Gastrocnemius medialis (tissue), 4 donors: ENCODE data around the gene ARMC6. TPM values are rescaled to one million over a fixed set of nuclear protein-coding genes. Genes with fewer than 3 reads are reported as not detected.

ENCODE experiments used
- ATAC-seq, 2 donors: fragments of 150-250 bp; one replicate each; pipeline ENCODE4 v1.9.1; 2016
- DNase-seq, 2 donors: peaks; one replicate each; pipeline ENCODE4 v3.0.0-alpha.2; 2019
- H3K27ac ChIP-seq, 4 donors: fragments of 200-600 bp; sonication (generic); 1 replicate in 1 of 4; 2 replicates in 3 of 4; pipeline ENCODE4 v1.5.1; 2016 to 2018; ENCODE audit warnings: mild to moderate bottlenecking in 2 of 4, moderate library complexity in 1 of 4
- H3K27me3 ChIP-seq, 3 donors: fragments of 200-600 bp; sonication (generic) in 2 of 3; 1 replicate in 1 of 3; 2 replicates in 2 of 3; pipeline versions ENCODE4 v1.5.1 to v1.6.0; 2016 to 2019; ENCODE audit warnings: mild to moderate bottlenecking in 1 of 3, moderate library complexity in 1 of 3
- H3K36me3 ChIP-seq, 2 donors: fragments of 200-600 bp; sonication (generic) in 1 of 2; one replicate each; pipeline ENCODE4 v1.5.1; 2017 to 2018
- H3K4me1 ChIP-seq, 2 donors: fragments of 200-600 bp; sonication (generic) in 1 of 2; one replicate each; pipeline ENCODE4 v1.5.1; 2016 to 2017; ENCODE audit warnings: mild to moderate bottlenecking in 2 of 2
- H3K4me3 ChIP-seq, 4 donors: fragments of 200-600 bp; sonication (generic) in 3 of 4; 1 replicate in 1 of 4; 2 replicates in 3 of 4; pipeline ENCODE4 v1.5.1; 2016 to 2019; ENCODE audit warnings: mild to moderate bottlenecking in 2 of 4
- H3K9me3 ChIP-seq, 3 donors: fragments of 200-600 bp; sonication (generic) in 2 of 3; 1 replicate in 1 of 3; 2 replicates in 2 of 3; pipeline ENCODE4 v1.5.1; 2016 to 2019
- POLR2A ChIP-seq, 2 donors: fragments of 450-650 bp; IDR thresholded peaks; one replicate each; pipeline ENCODE4 v1.6.1; 2017; ENCODE audit warnings: antibody characterized with exemption in 2 of 2, mild to moderate bottlenecking in 2 of 2, moderate library complexity in 2 of 2
- in situ Hi-C, 4 donors: fragments of 200-750 bp; cut with MboI; loops; one replicate each; pipeline versions ENCODE4 v1.15.0 to v1.8.0; 2017; ENCODE audit warnings: low sequenced_read_pairs in 4 of 4
- intact Hi-C: fragments of 100-400 bp; cut with DNase I; formaldehyde crosslinking; loops from one replicate; pipeline ENCODE4 v1.15.1; 2023; ENCODE audit warnings: low total_unique reads
- total RNA-seq, 4 donors: library from RNA; depleted of rRNA; stranded (reverse); fragments of >200 nt; gene quantifications; one replicate each; pipeline versions ENCODE4 v1.1.0 to v1.2.3, GENCODE V29; 2016
- TF ChIP-seq, protein P1 (sequence below), 5 experiments: fragments of 450-650 bp in 3 of 5; fragments of 200-600 bp in 2 of 5; sonication (generic) in 2 of 5; IDR thresholded peaks in 4 of 5; conservative IDR thresholded peaks in 1 of 5; 1 replicate in 4 of 5; 2 replicates in 1 of 5; pipeline ENCODE4 v1.5.1; 2016 to 2019; ENCODE audit warnings: antibody characterized with exemption in 5 of 5, mild to moderate bottlenecking in 3 of 5, moderate library complexity in 3 of 5

ARMC6 gene
- total RNA-seq, 4 donors from 2014 or later = 18.2 to 35.7 (median 25.2) TPM

DNA sequence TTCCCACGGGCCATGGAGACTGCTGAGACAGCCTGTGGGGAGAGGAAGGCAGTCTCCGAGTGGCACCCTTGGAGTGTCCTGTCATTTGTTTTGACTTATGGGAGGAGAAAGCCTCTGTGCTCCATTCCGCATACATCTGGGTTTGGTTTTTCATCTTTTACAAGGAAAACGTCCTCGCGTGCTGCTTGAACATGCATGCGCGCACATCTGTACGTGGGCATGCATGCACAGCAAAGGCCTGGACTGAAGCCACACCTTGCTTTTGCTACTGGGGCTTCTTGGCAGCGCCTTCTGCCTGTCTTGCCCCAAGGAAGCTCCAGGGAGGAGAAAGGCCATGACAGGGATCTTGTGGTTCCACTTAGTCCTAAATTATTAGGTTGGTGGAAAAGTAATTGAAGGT, 44.1 kb upstream of the ARMC6 start:
- H3K27ac ChIP-seq = no peak overlapping the region
- DNase-seq (no peak), ATAC-seq (no peak)
- no peak overlapping the region for H3K4me3 ChIP-seq
- no peaks in the 10 kb centered on the region for H3K27me3 ChIP-seq
- H3K9me3 ChIP-seq = no peaks in the 10 kb centered on the region
- in situ Hi-C loops = no loop called here
- TF ChIP-seq POLR2A (IDR thresholded peaks at IDR 0.05) = no peak
- TF ChIP-seq, protein P1, sequence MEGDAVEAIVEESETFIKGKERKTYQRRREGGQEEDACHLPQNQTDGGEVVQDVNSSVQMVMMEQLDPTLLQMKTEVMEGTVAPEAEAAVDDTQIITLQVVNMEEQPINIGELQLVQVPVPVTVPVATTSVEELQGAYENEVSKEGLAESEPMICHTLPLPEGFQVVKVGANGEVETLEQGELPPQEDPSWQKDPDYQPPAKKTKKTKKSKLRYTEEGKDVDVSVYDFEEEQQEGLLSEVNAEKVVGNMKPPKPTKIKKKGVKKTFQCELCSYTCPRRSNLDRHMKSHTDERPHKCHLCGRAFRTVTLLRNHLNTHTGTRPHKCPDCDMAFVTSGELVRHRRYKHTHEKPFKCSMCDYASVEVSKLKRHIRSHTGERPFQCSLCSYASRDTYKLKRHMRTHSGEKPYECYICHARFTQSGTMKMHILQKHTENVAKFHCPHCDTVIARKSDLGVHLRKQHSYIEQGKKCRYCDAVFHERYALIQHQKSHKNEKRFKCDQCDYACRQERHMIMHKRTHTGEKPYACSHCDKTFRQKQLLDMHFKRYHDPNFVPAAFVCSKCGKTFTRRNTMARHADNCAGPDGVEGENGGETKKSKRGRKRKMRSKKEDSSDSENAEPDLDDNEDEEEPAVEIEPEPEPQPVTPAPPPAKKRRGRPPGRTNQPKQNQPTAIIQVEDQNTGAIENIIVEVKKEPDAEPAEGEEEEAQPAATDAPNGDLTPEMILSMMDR (IDR thresholded peaks at IDR 0.05 in 4 of 5, conservative IDR thresholded peaks at IDR 0.05 in 1 of 5) = no peak
- intact Hi-C loops = no loop called here
- H3K4me1 ChIP-seq = no peaks in the 10 kb centered on the region
- H3K36me3 ChIP-seq = peaks cover 0 to 25% of the 10 kb centered on the region in 2 donors

DNA sequence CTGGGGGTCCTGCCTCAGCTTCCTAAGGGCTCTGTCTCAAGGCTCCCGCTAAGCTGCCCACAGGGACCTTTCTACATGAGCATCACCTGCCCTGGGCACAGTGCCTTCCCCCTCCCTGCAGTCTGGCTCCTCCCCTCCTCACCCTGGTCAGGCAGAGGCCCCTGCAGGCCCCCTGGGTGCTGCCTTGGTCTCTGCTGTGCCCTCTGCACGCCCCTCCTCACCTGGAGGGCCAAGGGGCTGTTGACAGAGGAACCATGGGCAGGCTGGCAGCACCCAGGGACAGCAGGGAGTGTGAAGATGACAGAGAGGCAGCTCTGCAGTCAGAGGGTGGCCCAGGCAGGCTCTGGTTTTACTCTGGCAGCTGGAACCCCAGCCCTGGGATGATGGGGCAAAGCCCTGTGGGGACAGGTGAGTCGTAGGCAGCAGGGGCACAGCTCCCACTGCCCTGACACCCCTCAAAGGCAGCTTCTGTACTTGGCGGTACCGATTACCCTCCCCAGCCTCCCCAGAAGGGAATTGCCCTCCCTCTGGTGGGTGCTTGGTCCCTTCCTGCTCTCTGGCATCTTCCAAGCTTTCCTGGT, 43.2 kb upstream of the ARMC6 start:
- Histone ChIP-seq H3K36me3 (peaks cover 0 to 33% of the 10 kb centered on the region in 2 donors), H3K9me3 (no peaks in the 10 kb centered on the region), H3K27me3 (no peaks in the 10 kb centered on the region), H3K4me3 (no peak overlapping the region), H3K27ac (no peak overlapping the region), H3K4me1 (no peaks in the 10 kb centered on the region)
- in situ Hi-C loops (no loop called here), intact Hi-C loops (no loop called here)
- DNase-seq (no peak), ATAC-seq (no peak)
- TF ChIP-seq, protein P1 (IDR thresholded peaks at IDR 0.05 in 4 of 5, conservative IDR thresholded peaks at IDR 0.05 in 1 of 5) = no peak
- no peak for TF ChIP-seq POLR2A (IDR thresholded peaks at IDR 0.05)

DNA sequence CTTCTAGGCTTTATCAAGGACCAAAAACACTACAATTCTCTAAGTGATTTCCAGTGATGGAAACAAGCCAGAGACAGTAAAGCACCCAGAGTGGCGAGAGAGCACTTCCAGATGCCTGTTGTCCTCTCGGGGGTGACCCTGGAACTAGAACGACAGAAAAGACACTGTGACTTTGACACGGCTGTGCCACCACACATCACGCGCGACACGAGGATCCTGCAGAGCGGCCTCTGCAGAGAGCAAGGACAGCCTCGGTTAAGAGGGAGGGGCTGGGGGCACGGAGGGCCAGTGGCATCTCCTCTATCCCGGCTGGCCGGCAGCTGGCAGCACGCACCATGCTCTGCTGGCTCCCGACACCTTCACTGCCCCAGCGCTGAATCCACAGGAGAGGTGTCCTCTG, 42.4 kb upstream of the ARMC6 start:
- Histone ChIP-seq H3K36me3 (peaks cover 0 to 37% of the 10 kb centered on the region in 2 donors), H3K4me3 (no peak overlapping the region), H3K4me1 (no peaks in the 10 kb centered on the region), H3K27me3 (no peaks in the 10 kb centered on the region), H3K27ac (no peak overlapping the region), H3K9me3 (no peaks in the 10 kb centered on the region)
- DNase-seq (no peak), ATAC-seq (no peak)
- in situ Hi-C loops (no loop called here), intact Hi-C loops (no loop called here)
- no peak for TF ChIP-seq POLR2A (IDR thresholded peaks at IDR 0.05)
- TF ChIP-seq, protein P1 (IDR thresholded peaks at IDR 0.05 in 4 of 5, conservative IDR thresholded peaks at IDR 0.05 in 1 of 5) = no peak

DNA sequence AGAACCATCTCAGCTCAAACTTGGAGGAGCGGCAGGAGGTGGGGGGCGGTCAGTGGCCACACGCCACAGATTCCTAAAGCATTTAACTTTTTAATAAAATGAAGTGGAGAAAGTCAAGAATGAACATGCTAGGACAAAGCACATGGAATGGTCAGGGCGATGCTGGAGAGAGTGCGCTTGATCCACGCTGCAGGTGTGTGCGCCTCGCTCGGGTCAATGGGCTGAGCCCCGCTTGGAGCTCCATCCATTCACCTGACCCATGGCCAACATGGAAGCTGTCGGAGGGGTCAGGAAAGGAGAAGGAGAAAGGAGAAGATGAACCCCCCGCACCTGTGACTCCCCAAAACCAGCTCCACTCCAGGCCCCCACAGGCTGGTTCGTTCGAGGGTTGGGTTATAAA, 41.9 kb upstream of the ARMC6 start:
- intact Hi-C loops = no loop called here
- no peak for ATAC-seq
- Histone ChIP-seq H3K36me3 (peaks cover 0 to 38% of the 10 kb centered on the region in 2 donors), H3K9me3 (no peaks in the 10 kb centered on the region), H3K27ac (no peak overlapping the region), H3K4me1 (no peaks in the 10 kb centered on the region), H3K4me3 (no peak overlapping the region), H3K27me3 (no peaks in the 10 kb centered on the region)
- in situ Hi-C loops = no loop called here
- TF ChIP-seq POLR2A (IDR thresholded peaks at IDR 0.05) = no peak
- TF ChIP-seq, protein P1 (IDR thresholded peaks at IDR 0.05 in 4 of 5, conservative IDR thresholded peaks at IDR 0.05 in 1 of 5) = no peak
- no peak for DNase-seq

DNA sequence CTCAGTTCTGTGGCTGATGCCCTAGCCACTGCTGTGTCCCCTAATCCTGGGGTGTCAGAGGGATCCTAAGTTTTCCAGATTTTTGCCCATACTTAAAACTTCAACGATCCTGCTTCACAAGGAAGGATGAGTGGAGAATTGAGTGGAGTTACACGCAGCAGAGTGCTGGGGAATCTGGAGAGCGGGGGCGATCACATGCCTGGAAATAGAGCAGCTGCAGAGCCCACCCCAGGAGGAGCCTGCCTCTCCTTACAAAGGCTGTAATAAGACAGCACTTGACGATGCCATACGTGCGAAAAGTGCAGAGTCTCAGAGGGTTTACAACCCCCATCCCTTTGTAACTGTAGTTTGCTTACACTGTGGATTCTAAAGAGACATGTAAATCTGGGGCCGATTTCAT, 40.7 kb upstream of the ARMC6 start:
- ATAC-seq = no peak
- Histone ChIP-seq H3K27me3 (no peaks in the 10 kb centered on the region), H3K4me3 (no peak overlapping the region), H3K4me1 (no peaks in the 10 kb centered on the region), H3K27ac (no peak overlapping the region), H3K9me3 (no peaks in the 10 kb centered on the region), H3K36me3 (peaks cover 0 to 38% of the 10 kb centered on the region in 2 donors)
- intact Hi-C loops = no loop called here
- no peak for TF ChIP-seq POLR2A (IDR thresholded peaks at IDR 0.05)
- in situ Hi-C loops = no loop called here
- no peak for DNase-seq
